H9 (cell line): ENCODE results near the gene EPC1. TPM values are rescaled to one million over a fixed set of nuclear protein-coding genes. Genes with fewer than 3 reads are reported as not detected.
A peak's percentile ranks its signal among the peaks of the same experiment; 100 is the strongest.

Experiments used
- DNase-seq: peaks from one replicate; pipeline ENCODE4 v3.0.0-alpha.2; 2017
- H2AFZ ChIP-seq: one replicate; pipeline ENCODE4 v1.6.1; 2013; ENCODE audit warnings: mild to moderate bottlenecking, low read length, control low read depth, moderate library complexity
- H2AK5ac ChIP-seq: 2 replicates; pipeline ENCODE4 v1.6.1; 2013; ENCODE audit warnings: low read length, control low read depth, mixed read lengths; ENCODE audit not compliant: insufficient read length
- H2BK120ac ChIP-seq: one replicate; pipeline ENCODE4 v1.6.1; 2013; ENCODE audit warnings: low read depth, mild to moderate bottlenecking, low read length, control low read depth, inconsistent platforms; ENCODE audit not compliant: poor library complexity, severe bottlenecking
- H2BK12ac ChIP-seq: 2 replicates; pipeline ENCODE4 v1.6.1; 2013; ENCODE audit warnings: low read length, control low read depth, mixed read lengths, low read depth; ENCODE audit not compliant: insufficient read length
- H2BK15ac ChIP-seq: 2 replicates; pipeline ENCODE4 v1.6.1; 2013; ENCODE audit warnings: low read depth, low read length, control low read depth
- H2BK20ac ChIP-seq: one replicate; pipeline ENCODE4 v1.6.1; 2013; ENCODE audit warnings: low read depth, mild to moderate bottlenecking, low read length, control low read depth, inconsistent platforms; ENCODE audit not compliant: poor library complexity, severe bottlenecking
- H2BK5ac ChIP-seq: 2 replicates; pipeline ENCODE4 v1.6.1; 2013; ENCODE audit warnings: low read length, control low read depth, mixed read lengths; ENCODE audit not compliant: insufficient read length
- H3K14ac ChIP-seq: 2 replicates; pipeline ENCODE4 v1.6.1; 2013; ENCODE audit warnings: low read length, control low read depth; ENCODE audit not compliant: insufficient read depth
- H3K18ac ChIP-seq: 2 replicates; pipeline ENCODE4 v1.6.1; 2013; ENCODE audit warnings: low read depth, mild to moderate bottlenecking, mixed read lengths, low read length, control low read depth; ENCODE audit not compliant: insufficient read length
- H3K23ac ChIP-seq: 2 replicates; pipeline ENCODE4 v1.6.1; 2013; ENCODE audit warnings: low read length, control low read depth, mixed read lengths, low read depth; ENCODE audit not compliant: insufficient read length
- H3K23me2 ChIP-seq: 2 replicates; pipeline ENCODE4 v1.6.1; 2013; ENCODE audit warnings: low read depth, mild to moderate bottlenecking, mixed read lengths, low read length, control low read depth; ENCODE audit not compliant: insufficient read length, poor library complexity, severe bottlenecking
- H3K27ac ChIP-seq: 2 replicates; pipeline ENCODE4 v1.5.1; 2013; ENCODE audit warnings: low read length, control low read depth, mixed read lengths, low read depth; ENCODE audit not compliant: insufficient read length
- H3K27me3 ChIP-seq: 2 replicates; pipeline ENCODE4 v1.6.1; 2013; ENCODE audit warnings: low read length, control low read depth, inconsistent platforms; ENCODE audit not compliant: insufficient read depth
- H3K4ac ChIP-seq: 2 replicates; pipeline ENCODE4 v1.6.1; 2013; ENCODE audit warnings: low read depth, mild to moderate bottlenecking, control low read depth, inconsistent platforms, low read length, moderate library complexity
- H3K4me1 ChIP-seq: 2 replicates; pipeline ENCODE4 v1.6.1; 2013; ENCODE audit warnings: low read length, control low read depth, inconsistent platforms; ENCODE audit not compliant: insufficient read depth
- H3K4me2 ChIP-seq: 2 replicates; pipeline ENCODE4 v1.6.1; 2013; ENCODE audit warnings: low read length, control low read depth, mixed read lengths; ENCODE audit not compliant: insufficient read length, insufficient read depth
- H3K56ac ChIP-seq: 2 replicates; pipeline ENCODE4 v1.6.1; 2013; ENCODE audit warnings: low read depth, mild to moderate bottlenecking, mixed read lengths, low read length, control low read depth; ENCODE audit not compliant: insufficient read length
- H3K79me1 ChIP-seq: 2 replicates; pipeline ENCODE4 v1.6.1; 2013; ENCODE audit warnings: low read depth, mild to moderate bottlenecking, moderate library complexity, low read length, control low read depth, inconsistent platforms; ENCODE audit not compliant: insufficient read depth, poor library complexity, severe bottlenecking
- H3K79me2 ChIP-seq: 2 replicates; pipeline ENCODE4 v1.6.1; 2013; ENCODE audit warnings: low read length, control low read depth, inconsistent platforms; ENCODE audit not compliant: insufficient read depth
- H3K9ac ChIP-seq: 2 replicates; pipeline ENCODE4 v1.6.1; 2013; ENCODE audit warnings: low read length, control low read depth, mixed read lengths; ENCODE audit not compliant: insufficient read length; ENCODE audit errors: extremely low read depth
- H3K9me3 ChIP-seq: one replicate; pipeline ENCODE4 v1.6.1; 2013; ENCODE audit warnings: low read depth, low read length, inconsistent platforms; ENCODE audit not compliant: control insufficient read depth
- H3T11ph ChIP-seq: one replicate; pipeline ENCODE4 v1.6.1; 2013; ENCODE audit warnings: mild to moderate bottlenecking, low read length, control low read depth, inconsistent platforms
- H4K20me1 ChIP-seq: one replicate; pipeline ENCODE4 v1.6.1; 2013; ENCODE audit not compliant: control insufficient read depth, insufficient read length, insufficient read depth
- H4K5ac ChIP-seq: 2 replicates; pipeline ENCODE4 v1.6.1; 2013; ENCODE audit warnings: low read depth, mild to moderate bottlenecking, mixed read lengths, low read length, control low read depth; ENCODE audit not compliant: insufficient read length
- H4K8ac ChIP-seq: replicated peaks from 2 replicates; pipeline ENCODE4 v1.6.1; 2013; ENCODE audit warnings: low read length, control low read depth, mixed read lengths, low read depth; ENCODE audit not compliant: insufficient read length
- H4K91ac ChIP-seq: 2 replicates; pipeline ENCODE4 v1.6.1; 2013; ENCODE audit warnings: low read depth, mild to moderate bottlenecking, moderate library complexity, mixed read lengths, low read length, control low read depth; ENCODE audit not compliant: insufficient read length
- H3K27ac Mint-ChIP-seq, 3 experiments: 2 replicates in 2 of 3; 3 replicates in 1 of 3; pipeline ENCODE4 v1.8.0; 2020 to 2021; ENCODE audit warnings: mixed read lengths in 3 of 3, mild to moderate bottlenecking in 1 of 3, moderate library complexity in 1 of 3
- H3K27me3 Mint-ChIP-seq: 2 replicates; pipeline ENCODE4 v1.8.0; 2021; ENCODE audit warnings: low read depth, mild to moderate bottlenecking, moderate library complexity, mixed read lengths
- H3K36me3 Mint-ChIP-seq, 3 experiments: 2 replicates in 2 of 3; 3 replicates in 1 of 3; pipeline ENCODE4 v1.8.0; 2020 to 2021; ENCODE audit warnings: low read depth in 3 of 3, mixed read lengths in 3 of 3; ENCODE audit not compliant: insufficient read depth in 1 of 3
- H3K4me1 Mint-ChIP-seq, 2 experiments: 2 replicates each; pipeline ENCODE4 v1.8.0; 2020; ENCODE audit warnings: mixed read lengths in 2 of 2
- H3K4me3 Mint-ChIP-seq, 2 experiments: 2 replicates in 1 of 2; 3 replicates in 1 of 2; pipeline ENCODE4 v1.8.0; 2020 to 2021; ENCODE audit warnings: mild to moderate bottlenecking in 2 of 2, mixed read lengths in 2 of 2, moderate library complexity in 1 of 2
- H3K9me3 Mint-ChIP-seq, 2 experiments: 2 replicates in 1 of 2; 3 replicates in 1 of 2; pipeline ENCODE4 v1.8.0; 2020; ENCODE audit warnings: mild to moderate bottlenecking in 2 of 2, mixed read lengths in 2 of 2, moderate library complexity in 1 of 2
- WGBS: extraction: QIAGEN DNeasy Blood & Tissue Kit; methylation state at CpG from one replicate; pipeline ENCODE4 v1.1.7; 2013; ENCODE audit warnings: missing lambda C conversion rate, low lambda C conversion rate, mixed read lengths; ENCODE audit not compliant: insufficient read length; ENCODE audit errors: extremely low coverage; 5-methylcytosine and 5-hydroxymethylcytosine counted together
- total RNA-seq: library from RNA; stranded (reverse); gene quantifications from 2 replicates; pipeline ENCODE4 v1.2.1, GENCODE V29; 2021
- TF ChIP-seq, protein P1 (sequence below): fragments of 200-600 bp; sonication (generic); conservative IDR thresholded peaks from 3 replicates; pipeline ENCODE4 v1.8.0; 2021; ENCODE audit warnings: antibody characterized with exemption, mild to moderate bottlenecking

The EPC1 gene
- total RNA-seq, 1 experiment from 2014 or later, result 32.5 TPM

- no peak overlapping the region for H3K14ac ChIP-seq
- no peak overlapping the region for H2AK5ac ChIP-seq
- Mint-ChIP-seq H3K27ac (peak overlapping the region in 2 of 3 experiments; percentile 1 to 13; a peak in 2 of 7 replicates), H3K4me1 (peaks cover 21 to 28% of the 10 kb centered on the region in 2 experiments), H3K9me3 (no peaks in the 10 kb centered on the region), H3K4me3 (no peak overlapping the region), H3K36me3 (peaks cover 2 to 3% (median 2%) of the 10 kb centered on the region in 3 experiments; a peak in 3 of 7 replicates), H3K27me3 (no peaks in the 10 kb centered on the region)
- H2BK12ac ChIP-seq, result no peak overlapping the region
- DNase-seq, result no peak
- no peaks in the 10 kb centered on the region for H3K27me3 ChIP-seq
- H4K8ac ChIP-seq, result no peak overlapping the region
- H3K23ac ChIP-seq, result no peak overlapping the region
- H2BK20ac ChIP-seq, result no peak overlapping the region
- no peak overlapping the region for H2AFZ ChIP-seq
- peaks cover 2% of the 10 kb centered on the region for H4K20me1 ChIP-seq
- H3K56ac ChIP-seq, result no peak overlapping the region
- H3K4ac ChIP-seq, result no peak overlapping the region
- H3K4me2 ChIP-seq, result no peak overlapping the region
- H2BK5ac ChIP-seq, result no peak overlapping the region
- 0 out of 2 replicates have a peak, but pooled peaks cover 2% of the 10 kb centered on the region for H3K4me1 ChIP-seq
- no peak overlapping the region for H4K5ac ChIP-seq
- H4K91ac ChIP-seq, result no peak overlapping the region
- H3K79me2 ChIP-seq, result peaks cover 29% of the 10 kb centered on the region
- no peak overlapping the region for H3K9ac ChIP-seq
- H2BK120ac ChIP-seq, result no peak overlapping the region
- no peaks in the 10 kb centered on the region for H3K23me2 ChIP-seq
- no peak overlapping the region for H2BK15ac ChIP-seq
- no CpG with 5 or more reads among the region's 2 CpGs for WGBS
- H3K9me3 ChIP-seq, result no peaks in the 10 kb centered on the region
- no peak overlapping the region for H3K18ac ChIP-seq
- H3T11ph ChIP-seq, result no peak overlapping the region
- TF ChIP-seq, protein P1, sequence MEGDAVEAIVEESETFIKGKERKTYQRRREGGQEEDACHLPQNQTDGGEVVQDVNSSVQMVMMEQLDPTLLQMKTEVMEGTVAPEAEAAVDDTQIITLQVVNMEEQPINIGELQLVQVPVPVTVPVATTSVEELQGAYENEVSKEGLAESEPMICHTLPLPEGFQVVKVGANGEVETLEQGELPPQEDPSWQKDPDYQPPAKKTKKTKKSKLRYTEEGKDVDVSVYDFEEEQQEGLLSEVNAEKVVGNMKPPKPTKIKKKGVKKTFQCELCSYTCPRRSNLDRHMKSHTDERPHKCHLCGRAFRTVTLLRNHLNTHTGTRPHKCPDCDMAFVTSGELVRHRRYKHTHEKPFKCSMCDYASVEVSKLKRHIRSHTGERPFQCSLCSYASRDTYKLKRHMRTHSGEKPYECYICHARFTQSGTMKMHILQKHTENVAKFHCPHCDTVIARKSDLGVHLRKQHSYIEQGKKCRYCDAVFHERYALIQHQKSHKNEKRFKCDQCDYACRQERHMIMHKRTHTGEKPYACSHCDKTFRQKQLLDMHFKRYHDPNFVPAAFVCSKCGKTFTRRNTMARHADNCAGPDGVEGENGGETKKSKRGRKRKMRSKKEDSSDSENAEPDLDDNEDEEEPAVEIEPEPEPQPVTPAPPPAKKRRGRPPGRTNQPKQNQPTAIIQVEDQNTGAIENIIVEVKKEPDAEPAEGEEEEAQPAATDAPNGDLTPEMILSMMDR, result no peak
- peaks cover 3% of the 10 kb centered on the region for H3K79me1 ChIP-seq
- no peak overlapping the region for H3K27ac ChIP-seq
Observed at GRCh38 chr10:32314588-32314987, 32.4 kb downstream of the EPC1 start.
